ENCODE measurements around the gene ZNF12. TPM values are rescaled to one million over a fixed set of nuclear protein-coding genes. Genes with fewer than 3 reads are reported as not detected.
"Not testable (repeated sequence)": the region's sequence is repeated elsewhere in the genome, so short reads cannot be mapped to it uniquely, and the experiment has no call there.

ZNF12 gene
- total RNA-seq, 4 donors from 2014 or later = 29.2 to 43.9 (median 31.4) TPM

DNA sequence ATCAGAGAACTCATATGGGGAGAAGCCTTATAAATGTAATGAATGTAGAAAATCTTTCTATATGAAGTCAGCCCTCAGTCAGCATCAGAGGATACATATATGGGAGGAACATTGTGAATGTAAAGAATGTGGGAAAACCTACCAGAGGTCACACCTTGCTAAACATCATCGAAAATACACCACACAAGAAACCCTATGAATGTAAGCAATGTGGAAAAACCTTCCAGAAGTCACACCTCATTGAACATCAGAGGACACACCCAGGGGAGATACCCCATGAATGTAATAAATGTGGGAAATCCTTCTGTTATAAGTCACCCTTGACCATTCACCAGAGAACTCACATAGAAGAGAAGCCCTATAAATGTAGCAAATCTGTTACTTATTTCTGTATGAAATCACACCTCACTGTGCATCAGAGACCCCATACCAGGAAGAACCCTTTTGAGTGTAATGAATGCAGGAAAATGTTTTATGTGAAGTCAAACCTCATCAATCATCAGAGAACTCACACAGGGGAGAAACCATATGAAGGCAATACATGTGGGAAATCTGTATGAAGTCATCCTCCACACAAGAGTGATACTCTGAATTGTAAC is 30.8 kb downstream of the ZNF12 start:
- no peak overlapping the region for H3K27ac ChIP-seq
- intact Hi-C loops (cut with DNase I) = no loop called here
- H3K4me1 ChIP-seq = no peaks in the 10 kb centered on the region
- WGBS, 2 donors = 100% methylated on average over 1 of the region's 1 CpG
- no peak for TF ChIP-seq POLR2A (IDR thresholded peaks at IDR 0.05)
- H3K9me3 ChIP-seq = peaks cover 16% of the 10 kb centered on the region
- no peaks in the 10 kb centered on the region for H3K36me3 ChIP-seq
- no peak for DNase-seq
- H3K4me3 ChIP-seq (replicated peaks in 1 of 3) = no peak overlapping the region
- no peaks in the 10 kb centered on the region for H3K27me3 ChIP-seq

- no CpG with 5 or more reads among the region's 34 CpGs for WGBS, 2 donors
- H3K4me1 ChIP-seq = not testable (repeated sequence)
These were observed 35.9 kb downstream of the ZNF12 start for GRCh38 chr7:6670851-6671250.

DNA sequence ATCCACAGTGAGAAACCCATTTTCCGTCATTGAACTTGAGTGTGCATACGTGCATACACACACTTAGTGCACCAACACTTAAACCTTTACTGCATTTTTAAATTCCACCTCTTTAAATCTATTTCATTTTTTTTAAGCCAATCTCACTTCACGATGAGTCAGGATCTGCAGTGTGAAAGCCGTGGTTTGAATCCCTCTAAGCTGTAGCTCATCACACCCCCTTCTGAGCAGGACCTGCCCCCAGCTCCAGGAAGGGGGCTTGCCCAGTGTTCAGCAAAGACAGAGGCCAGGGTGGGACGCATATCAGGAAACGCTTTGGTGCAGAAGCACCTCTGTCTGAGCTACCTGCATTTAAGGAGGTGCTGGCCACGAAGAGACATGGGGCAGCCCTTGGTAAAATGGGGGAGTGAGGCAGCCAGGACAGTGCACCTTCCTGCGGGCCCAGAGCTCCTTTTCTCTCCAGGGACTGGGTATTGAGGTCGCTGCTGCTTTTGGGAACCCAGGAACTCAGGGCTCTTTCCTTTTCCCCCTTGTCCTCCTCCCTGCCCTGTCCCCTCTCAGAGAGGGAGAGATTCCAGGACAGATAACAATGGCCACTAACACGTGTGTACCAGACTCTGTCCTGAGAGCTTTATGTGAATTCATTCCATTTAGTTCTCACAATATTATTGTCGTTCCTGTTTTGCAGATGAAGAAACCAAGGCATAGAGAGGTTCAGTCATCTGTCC is 48.0 kb downstream of the ZNF12 start:
- Histone ChIP-seq H3K27ac (no peak overlapping the region), H3K9me3 (no peaks in the 10 kb centered on the region), H3K4me1 (peaks cover 0 to 10% of the 10 kb centered on the region in 2 donors), H3K27me3 (no peaks in the 10 kb centered on the region), H3K36me3 (peaks cover 12% of the 10 kb centered on the region in 2 donors), H3K4me3 (replicated peaks in 1 of 3) (no peak overlapping the region)
- intact Hi-C loops (cut with DNase I) = loop anchor here (10.0 kb wide), 1 partner anchor 46 kb away; the partner anchor contains the start of gene ZNF12
- WGBS, 2 donors = 34 to 35% methylated on average over 10 to 11 of the region's 11 CpGs
- TF ChIP-seq POLR2A (IDR thresholded peaks at IDR 0.05) = no peak
- no peak for TF ChIP-seq CTCF (IDR thresholded peaks at IDR 0.05)
- DNase-seq = no peak

More at GRCh38 chr7:6670851-6671250, 35.9 kb downstream of the ZNF12 start:
- intact Hi-C loops (cut with DNase I); H3K4me3 ChIP-seq (replicated peaks in 1 of 3); H3K27me3 ChIP-seq; H3K9me3 ChIP-seq; DNase-seq; H3K27ac ChIP-seq; H3K36me3 ChIP-seq: not testable (repeated sequence)

DNA sequence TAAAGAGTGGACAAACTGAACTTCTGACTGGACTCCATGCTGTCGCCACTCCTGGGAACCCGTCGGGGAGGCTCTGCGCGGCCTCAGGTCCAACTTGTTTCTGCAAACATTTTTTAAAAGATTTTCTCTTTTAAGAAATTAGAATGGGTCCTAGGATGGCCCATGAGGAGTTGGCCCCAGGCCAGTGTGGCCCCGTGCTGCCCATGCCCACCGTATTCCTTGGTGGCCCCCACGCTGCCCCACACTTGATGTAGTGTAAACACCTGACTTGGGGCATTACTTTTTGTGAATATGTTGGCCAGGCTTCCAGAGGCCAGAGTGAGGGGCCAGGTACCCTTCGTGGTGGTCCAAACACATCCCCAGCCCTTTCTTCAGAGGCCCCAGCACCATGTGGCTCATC is 50.3 kb downstream of the ZNF12 start:
- no peak for DNase-seq
- no peak overlapping the region for H3K27ac ChIP-seq
- intact Hi-C loops (cut with DNase I) = loop anchor here (10.0 kb wide), 1 partner anchor 48 kb away; the partner anchor contains the start of gene ZNF12
- H3K27me3 ChIP-seq = no peaks in the 10 kb centered on the region
- 95% methylated on average over 9 of the region's 9 CpGs for WGBS, 2 donors
- TF ChIP-seq CTCF (IDR thresholded peaks at IDR 0.05) (no peak), POLR2A (IDR thresholded peaks at IDR 0.05) (no peak)
- H3K4me1 ChIP-seq = peaks cover 0 to 10% of the 10 kb centered on the region in 2 donors
- no peak overlapping the region for H3K4me3 ChIP-seq (replicated peaks in 1 of 3)
- no peaks in the 10 kb centered on the region for H3K9me3 ChIP-seq
- peaks cover 20 to 27% of the 10 kb centered on the region in 2 donors for H3K36me3 ChIP-seq

- no peak overlapping the region for H3K27ac ChIP-seq
- DNase-seq = no peak
- H3K4me1 ChIP-seq = peaks cover 0 to 10% of the 10 kb centered on the region in 2 donors
- TF ChIP-seq POLR2A (IDR thresholded peaks at IDR 0.05) = no peak
- TF ChIP-seq CTCF (IDR thresholded peaks at IDR 0.05) = no peak
- peaks cover 20 to 27% of the 10 kb centered on the region in 2 donors for H3K36me3 ChIP-seq
- WGBS, 2 donors = 98% methylated on average over 16 to 17 of the region's 17 CpGs
- no peak overlapping the region for H3K4me3 ChIP-seq (replicated peaks in 1 of 3)
- no peaks in the 10 kb centered on the region for H3K9me3 ChIP-seq
- no peaks in the 10 kb centered on the region for H3K27me3 ChIP-seq
- intact Hi-C loops (cut with DNase I) = loop anchor here (10.0 kb wide), 1 partner anchor 49 kb away; the partner anchor contains the start of gene ZNF12
These were observed 50.9 kb downstream of the ZNF12 start for GRCh38 chr7:6655636-6656385.
